K562 (cell line): ENCODE results near the gene PTCH2. TPM values are rescaled to one million over a fixed set of nuclear protein-coding genes. Genes with fewer than 3 reads are reported as not detected.

Experiments
- ARID3A ChIP-seq: IDR thresholded peaks from 2 replicates; pipeline ENCODE4 v1.6.1; 2012; ENCODE audit warnings: low read depth, low read length, improper control_type of control experiment, borderline replicate concordance
- BCLAF1 ChIP-seq, 2 experiments: fragments of 450-650 bp in 1 of 2; IDR thresholded peaks; 2 replicates each; pipeline ENCODE4 v1.6.1; 2011 to 2017; ENCODE audit warnings: low read depth in 2 of 2, antibody characterized with exemption in 1 of 2, borderline replicate concordance in 1 of 2, low read length in 1 of 2, mild to moderate bottlenecking in 1 of 2, mixed read lengths in 1 of 2; ENCODE audit not compliant: control insufficient read depth in 1 of 2
- HDAC2 ChIP-seq: fragments of 450-650 bp; IDR thresholded peaks from 2 replicates; pipeline ENCODE4 v1.6.1; 2016; ENCODE audit warnings: mild to moderate bottlenecking
- HDAC3 ChIP-seq: fragments of 450-650 bp; IDR thresholded peaks from 2 replicates; pipeline ENCODE4 v1.6.1; 2018; ENCODE audit warnings: borderline replicate concordance, mild to moderate bottlenecking, moderate library complexity; ENCODE audit not compliant: partially characterized antibody
- HES1 ChIP-seq: fragments of 450-650 bp; IDR thresholded peaks from 2 replicates; pipeline ENCODE4 v1.6.1; 2016; ENCODE audit warnings: low read depth, mild to moderate bottlenecking, moderate library complexity
- NFYB ChIP-seq: IDR thresholded peaks from 2 replicates; pipeline ENCODE4 v1.6.1; 2011; ENCODE audit warnings: mild to moderate bottlenecking, moderate library complexity; ENCODE audit not compliant: insufficient read length; ENCODE audit errors: extremely low read depth
- ZNF23 ChIP-seq: fragments of 250-450 bp; sonication (Bioruptor Pico); IDR thresholded peaks from 2 replicates; pipeline ENCODE4 v1.4.0; 2020; ENCODE audit warnings: mild to moderate bottlenecking
- ZNF354B ChIP-seq: fragments of 250-450 bp; sonication (Bioruptor Pico); IDR thresholded peaks from 2 replicates; pipeline ENCODE4 v1.4.0; 2020
- ZNF512 ChIP-seq: IDR thresholded peaks from 2 replicates; pipeline ENCODE4 v1.6.1; 2016; ENCODE audit warnings: missing genetic modification characterization, missing compliant biosample characterization
- ZNF609 ChIP-seq: sonication (generic); formaldehyde crosslinking; IDR thresholded peaks from 2 replicates; pipeline ENCODE4 v1.8.1; 2023; ENCODE audit warnings: missing genetic modification reagents, mild to moderate bottlenecking, borderline replicate concordance
- polyA plus RNA-seq, 8 experiments: library from polyadenylated mRNA; depleted of rRNA in 4 of 8; stranded (reverse) in 5 of 8; unstranded in 3 of 8; fragments of >200 nt; fragmentation: Nextera tagmentation in 2 of 8; fragmentation: Illumina TruSeq in 1 of 8; extraction: Ambion mirVana in 2 of 8; extraction: Trizol in 1 of 8; gene quantifications; 2 replicates each; pipeline versions ENCODE4 v1.2.1 to v1.2.3, GENCODE V29; 2011 to 2014; ENCODE audit warnings: inconsistent platforms in 1 of 8, missing spikeins in 1 of 8
- total RNA-seq, 7 experiments: library from RNA; depleted of rRNA in 6 of 7; stranded (reverse); fragments of >200 nt in 6 of 7; fragmentation: Illumina TruSeq in 2 of 7; extraction: Trizol in 2 of 7; gene quantifications; 2 replicates each; pipeline versions ENCODE4 v1.2.1 to v1.2.3, GENCODE V29; 2011 to 2021; ENCODE audit warnings: low replicate concordance in 1 of 7
- TF ChIP-seq, protein P1 (sequence below): fragments of 250-450 bp; sonication (Bioruptor Pico); IDR thresholded peaks from 2 replicates; pipeline ENCODE4 v1.8.0; 2022; ENCODE audit warnings: moderate library complexity, mild to moderate bottlenecking, inconsistent platforms

The PTCH2 gene
- total and polyA plus RNA-seq, 9 of the 15 experiments (the other 6 are each of a cell fraction or from before 2014, with no cell fraction given) = 0.15 to 27.3 (median 0.48) TPM; not detected in 1

GRCh38 chr1:44807364-44808062 is 35.5 kb downstream of the PTCH2 start (continued):
- TF ChIP-seq ZNF609 (peak; percentile 38; the same call in 1 of the 2 replicates), ZNF512 (tag) (no peak), NFYB (no peak), ZNF354B (CRISPR knock-in tag) (no peak), BCLAF1 (IDR thresholded peaks at IDR 0.05; ENCODE audit: borderline replicate concordance in 1 of 2, control insufficient read depth in 1 of 2, low read depth in 2 of 2, low read length in 1 of 2) (no peak; a peak in 1 of 4 replicates), HDAC2 (peak; percentile 84), HDAC3 (no peak), ZNF23 (no peak), ARID3A (no peak), HES1 (peak; percentile 4; the same call in 1 of the 2 replicates)
- TF ChIP-seq, protein P1, sequence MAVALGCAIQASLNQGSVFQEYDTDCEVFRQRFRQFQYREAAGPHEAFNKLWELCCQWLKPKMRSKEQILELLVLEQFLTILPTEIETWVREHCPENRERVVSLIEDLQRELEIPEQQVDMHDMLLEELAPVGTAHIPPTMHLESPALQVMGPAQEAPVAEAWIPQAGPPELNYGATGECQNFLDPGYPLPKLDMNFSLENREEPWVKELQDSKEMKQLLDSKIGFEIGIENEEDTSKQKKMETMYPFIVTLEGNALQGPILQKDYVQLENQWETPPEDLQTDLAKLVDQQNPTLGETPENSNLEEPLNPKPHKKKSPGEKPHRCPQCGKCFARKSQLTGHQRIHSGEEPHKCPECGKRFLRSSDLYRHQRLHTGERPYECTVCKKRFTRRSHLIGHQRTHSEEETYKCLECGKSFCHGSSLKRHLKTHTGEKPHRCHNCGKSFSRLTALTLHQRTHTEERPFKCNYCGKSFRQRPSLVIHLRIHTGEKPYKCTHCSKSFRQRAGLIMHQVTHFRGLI = peak; percentile 81; the same call in 1 of the 2 replicates
